HUES48 (cell line): ENCODE results near the gene KIF3B.
"Not testable (repeated sequence)": the region's sequence is repeated elsewhere in the genome, so short reads cannot be mapped to it uniquely, and the experiment has no call there.

Experiments used
- H3K27ac ChIP-seq: one replicate; pipeline ENCODE4 v1.7.0; 2013; ENCODE audit warnings: low read depth, low read length, inconsistent platforms
- H3K27me3 ChIP-seq: 2 replicates; pipeline ENCODE4 v1.6.1; 2013; ENCODE audit warnings: mild to moderate bottlenecking, low read length; ENCODE audit not compliant: control insufficient read depth, insufficient read depth
- H3K36me3 ChIP-seq: 2 replicates; pipeline ENCODE4 v1.6.1; 2013; ENCODE audit warnings: low read length; ENCODE audit not compliant: control insufficient read depth, insufficient read depth
- H3K4me1 ChIP-seq: 2 replicates; pipeline ENCODE4 v1.6.1; 2013; ENCODE audit warnings: mild to moderate bottlenecking, low read length; ENCODE audit not compliant: control insufficient read depth, insufficient read depth
- H3K4me3 ChIP-seq: 2 replicates; pipeline ENCODE4 v1.5.1; 2013; ENCODE audit warnings: mild to moderate bottlenecking, low read depth, low read length
- H3K9ac ChIP-seq: 2 replicates; pipeline ENCODE4 v1.6.1; 2013; ENCODE audit warnings: mild to moderate bottlenecking, low read depth, low read length, moderate library complexity
- H3K9me3 ChIP-seq: 2 replicates; pipeline ENCODE4 v1.6.1; 2013; ENCODE audit warnings: low read length; ENCODE audit not compliant: control insufficient read depth, insufficient read depth

Gene KIF3B

DNA sequence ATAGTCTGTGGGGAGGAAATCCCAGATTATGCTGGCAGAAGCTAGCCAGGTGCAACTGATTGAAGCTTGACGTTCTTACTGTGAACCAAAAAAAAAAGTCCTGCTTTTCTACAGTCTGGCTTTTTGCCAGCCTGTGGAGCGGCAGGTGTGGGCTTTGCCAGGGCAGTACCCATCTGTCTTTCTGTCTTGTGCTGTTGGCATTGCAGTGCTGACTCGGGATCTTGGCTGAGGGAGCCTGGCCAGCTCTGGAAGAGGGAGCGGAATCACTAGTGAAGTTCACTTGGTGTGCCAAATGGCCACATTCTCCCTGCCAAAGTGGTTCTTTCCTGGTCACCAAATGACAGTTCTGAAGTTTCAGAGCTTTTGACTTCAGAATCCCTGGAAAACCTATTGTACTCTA is 5.0 kb downstream of the KIF3B start:
- no peak overlapping the region for H3K9ac ChIP-seq
- H3K9me3 ChIP-seq, result no peaks in the 10 kb centered on the region
- H3K36me3 ChIP-seq, result 0 out of 2 replicates have a peak, but pooled peaks cover 4% of the 10 kb centered on the region
- no peak overlapping the region for H3K4me3 ChIP-seq
- no peak overlapping the region for H3K27ac ChIP-seq
- no peaks in the 10 kb centered on the region for H3K27me3 ChIP-seq
- H3K4me1 ChIP-seq, result no peaks in the 10 kb centered on the region

DNA sequence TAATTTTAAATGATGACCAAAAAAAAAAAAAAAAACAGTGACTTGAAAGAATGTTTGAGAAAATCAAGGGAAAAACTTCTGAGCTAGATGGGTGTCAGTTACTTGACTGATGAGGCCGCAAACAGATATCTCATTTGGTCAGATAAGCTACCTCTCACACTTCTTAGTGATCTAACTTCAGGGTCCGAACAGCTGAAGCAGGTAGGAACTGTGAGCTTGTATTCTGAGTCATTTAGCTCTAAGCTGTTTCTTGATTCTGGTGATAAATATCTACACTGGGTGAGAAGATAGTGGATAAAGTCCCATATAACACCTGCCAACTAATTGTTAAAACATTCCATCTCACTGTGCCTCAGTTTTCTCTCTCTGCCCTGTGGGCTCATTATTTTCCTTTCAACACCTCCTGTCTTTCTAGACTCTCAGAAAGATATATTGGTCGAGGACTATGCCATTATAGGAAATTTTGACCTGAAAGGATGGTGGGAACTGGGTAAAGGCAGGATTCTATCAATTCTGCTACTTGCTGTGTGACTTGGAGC is 7.7 kb downstream of the KIF3B start:
- H3K27ac ChIP-seq, result no peak overlapping the region
- H3K27me3 ChIP-seq, result no peaks in the 10 kb centered on the region
- H3K9ac ChIP-seq, result no peak overlapping the region
- no peak overlapping the region for H3K4me3 ChIP-seq
- H3K4me1 ChIP-seq, result no peaks in the 10 kb centered on the region
- 0 out of 2 replicates have a peak, but pooled peaks cover 4% of the 10 kb centered on the region for H3K36me3 ChIP-seq
- H3K9me3 ChIP-seq, result no peaks in the 10 kb centered on the region

DNA sequence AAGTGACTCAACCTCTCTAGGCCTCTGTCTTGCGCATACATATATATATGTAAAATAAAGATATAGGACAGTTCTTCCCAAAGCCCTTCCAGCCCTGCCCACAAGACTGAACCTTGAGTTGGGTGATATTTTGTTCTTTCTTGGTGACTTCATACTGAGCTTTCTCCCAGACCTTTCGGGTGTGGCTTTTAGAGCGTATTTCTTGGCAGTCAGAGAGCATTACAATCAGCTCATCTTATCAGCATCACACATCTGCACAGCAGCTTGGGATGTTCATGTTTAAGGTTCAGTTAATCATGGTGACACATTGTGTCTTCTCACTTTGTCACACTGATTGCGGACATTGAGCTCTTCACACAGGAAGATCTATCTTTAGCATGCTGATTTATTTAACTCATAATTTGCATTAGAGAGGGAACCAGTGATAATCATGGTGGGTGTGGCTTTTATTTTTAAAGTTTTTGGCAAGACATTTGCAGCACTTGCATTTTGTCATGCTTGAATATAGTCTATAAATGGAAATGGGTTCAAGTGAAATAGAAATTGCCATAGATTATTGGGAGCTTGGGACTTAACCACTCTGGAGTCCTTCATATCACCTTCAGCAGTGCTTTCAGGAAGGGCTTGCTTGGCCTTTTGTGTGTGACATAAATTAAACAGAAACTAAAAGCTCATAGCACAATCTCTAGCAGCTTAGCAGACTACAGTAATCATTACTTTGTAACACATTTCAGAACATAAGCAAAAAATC is 8.3 kb downstream of the KIF3B start:
- H3K36me3 ChIP-seq, result 0 out of 2 replicates have a peak, but pooled peaks cover 4% of the 10 kb centered on the region
- no peaks in the 10 kb centered on the region for H3K4me1 ChIP-seq
- no peak overlapping the region for H3K4me3 ChIP-seq
- H3K27me3 ChIP-seq, result no peaks in the 10 kb centered on the region
- H3K9me3 ChIP-seq, result no peaks in the 10 kb centered on the region
- H3K9ac ChIP-seq, result no peak overlapping the region
- no peak overlapping the region for H3K27ac ChIP-seq

DNA sequence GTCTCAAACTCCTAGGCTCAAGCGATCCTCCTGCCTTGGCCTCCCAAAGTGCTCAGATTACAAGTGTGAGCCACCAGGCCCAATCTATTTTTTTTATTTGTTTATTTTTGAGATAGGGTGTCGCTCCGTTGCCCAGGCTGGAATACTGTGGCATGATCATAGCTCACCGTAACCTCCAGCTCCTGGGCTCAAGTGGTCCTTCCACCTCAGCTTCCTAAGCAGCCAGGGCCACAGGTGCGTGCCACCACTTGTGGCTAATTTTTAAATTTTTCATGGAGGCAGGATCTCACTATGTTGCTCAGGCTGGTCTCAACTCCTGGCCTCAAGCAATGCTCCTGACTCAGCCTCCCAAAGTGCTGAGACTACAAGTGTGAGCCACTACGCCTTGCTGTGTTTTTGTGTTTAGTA is 9.8 kb downstream of the KIF3B start:
- H3K9ac ChIP-seq, result no peak overlapping the region
- H3K36me3 ChIP-seq, result 0 out of 2 replicates have a peak, but pooled peaks cover 4% of the 10 kb centered on the region
- no peak overlapping the region for H3K4me3 ChIP-seq
- no peaks in the 10 kb centered on the region for H3K4me1 ChIP-seq
- no peak overlapping the region for H3K27ac ChIP-seq
- no peaks in the 10 kb centered on the region for H3K27me3 ChIP-seq
- no peaks in the 10 kb centered on the region for H3K9me3 ChIP-seq

DNA sequence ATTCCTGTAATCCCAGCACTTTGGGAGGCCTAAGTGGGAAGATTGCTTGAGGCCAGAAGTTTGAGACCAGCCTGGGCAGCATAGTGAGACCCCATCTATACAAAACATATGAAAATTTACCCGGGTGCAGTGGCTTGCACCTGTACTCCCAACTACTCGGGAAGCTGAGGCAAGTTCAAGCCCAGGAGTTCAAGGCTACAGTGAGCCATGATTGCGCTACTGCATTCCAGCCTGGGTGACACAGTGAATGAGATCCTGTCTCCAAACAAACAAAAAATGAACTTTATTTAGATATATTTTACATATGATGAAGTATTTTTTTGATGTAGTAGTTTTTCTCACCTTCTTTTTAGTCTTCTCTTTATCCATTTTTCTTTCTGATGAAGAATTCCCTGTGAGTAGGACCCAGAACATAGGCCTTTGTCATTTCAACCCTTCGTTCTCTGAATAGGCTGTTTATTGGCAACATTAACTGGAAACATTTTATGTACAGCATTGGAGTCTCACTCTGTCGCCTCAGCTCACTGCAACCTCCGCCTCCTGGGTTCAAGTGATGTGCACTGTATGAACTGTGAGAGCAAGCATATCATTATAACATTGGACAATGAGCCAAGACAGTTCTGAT is 10.9 kb downstream of the KIF3B start:
- Histone ChIP-seq H3K36me3 (0 out of 2 replicates have a peak, but pooled peaks cover 4% of the 10 kb centered on the region), H3K9me3 (no peaks in the 10 kb centered on the region), H3K4me1 (no peaks in the 10 kb centered on the region), H3K27ac (no peak overlapping the region), H3K9ac (no peak overlapping the region), H3K27me3 (no peaks in the 10 kb centered on the region), H3K4me3 (no peak overlapping the region)

DNA sequence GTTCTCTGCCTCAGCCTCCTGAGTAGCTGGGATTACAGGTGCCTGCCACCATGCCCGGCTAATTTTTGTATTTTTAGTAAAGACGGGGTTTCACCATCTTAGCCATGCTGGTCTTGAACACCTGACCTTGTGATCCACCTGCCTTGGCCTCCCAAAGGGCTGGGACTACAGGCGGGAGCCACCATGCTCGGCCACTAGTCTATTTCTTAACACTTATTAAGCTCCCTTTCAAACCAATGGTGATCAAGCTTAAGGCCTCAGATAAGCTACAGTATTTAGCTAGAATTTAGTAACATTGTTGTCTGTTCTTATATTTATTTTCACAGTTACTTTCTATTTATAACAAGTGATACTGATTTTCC is 11.8 kb downstream of the KIF3B start:
- not testable (repeated sequence) for H3K4me3 ChIP-seq, H3K27me3 ChIP-seq, H3K27ac ChIP-seq, H3K4me1 ChIP-seq, H3K9me3 ChIP-seq, H3K9ac ChIP-seq, H3K36me3 ChIP-seq

DNA sequence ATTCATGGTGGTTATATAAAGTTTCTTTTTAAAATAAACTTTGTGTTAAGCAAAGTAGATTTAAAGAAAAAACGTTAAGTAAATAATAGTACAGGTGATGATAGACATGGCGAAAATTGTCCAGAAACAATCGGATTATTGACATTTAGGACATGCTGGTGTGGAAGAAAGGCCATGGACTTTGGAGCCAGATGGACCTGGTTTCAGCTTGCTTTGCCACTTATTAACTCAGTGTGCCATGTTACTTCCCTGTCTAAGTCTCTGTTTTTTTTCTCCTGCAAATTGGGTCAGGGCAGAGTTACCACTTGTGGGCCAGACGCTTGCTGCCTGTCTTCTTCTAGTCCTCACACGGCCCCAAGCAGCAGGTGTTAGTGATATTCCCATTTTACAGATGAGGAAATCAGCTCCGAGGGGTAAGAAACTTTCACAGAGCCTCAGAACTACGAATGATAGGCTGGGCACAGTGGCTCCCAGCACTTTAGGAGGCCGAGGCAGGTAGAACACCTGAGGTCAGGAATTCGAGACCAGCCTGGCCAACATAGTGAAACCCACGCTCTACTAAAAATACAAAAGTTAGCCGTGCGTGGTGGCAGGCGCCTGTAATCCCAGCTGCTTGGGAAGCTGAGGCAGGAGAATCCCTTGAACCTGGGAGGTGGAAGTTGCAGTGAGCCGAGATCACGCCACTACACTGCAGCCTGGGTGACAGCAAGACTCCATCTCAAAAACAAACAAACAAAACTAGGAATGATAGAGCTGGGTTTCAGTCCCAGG is 12.4 kb downstream of the KIF3B start:
- H3K27me3 ChIP-seq, result no peaks in the 10 kb centered on the region
- H3K36me3 ChIP-seq, result 0 out of 2 replicates have a peak, but pooled peaks cover 2% of the 10 kb centered on the region
- H3K4me1 ChIP-seq, result no peaks in the 10 kb centered on the region
- no peak overlapping the region for H3K9ac ChIP-seq
- no peak overlapping the region for H3K27ac ChIP-seq
- no peak overlapping the region for H3K4me3 ChIP-seq
- H3K9me3 ChIP-seq, result no peaks in the 10 kb centered on the region

DNA sequence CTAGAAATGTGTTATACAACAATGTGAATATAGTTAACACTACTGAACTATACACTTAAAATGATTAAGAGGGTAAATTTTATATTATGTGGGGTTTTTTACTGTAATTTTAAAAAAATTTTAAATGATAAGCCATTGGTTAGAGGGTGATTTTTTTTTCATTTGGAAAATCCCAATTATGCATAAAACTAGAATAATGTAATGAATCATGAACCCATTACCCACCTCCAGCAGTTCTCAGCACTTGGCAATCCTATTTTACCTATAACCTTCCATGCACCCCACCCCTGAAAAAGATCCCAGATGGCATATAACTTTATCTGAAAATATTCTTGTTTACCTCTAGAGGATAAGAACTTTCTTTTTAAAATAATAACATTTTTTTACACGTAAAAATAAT is 13.7 kb downstream of the KIF3B start:
- Histone ChIP-seq H3K4me1 (no peaks in the 10 kb centered on the region), H3K36me3 (no peaks in the 10 kb centered on the region), H3K9me3 (no peaks in the 10 kb centered on the region), H3K27ac (no peak overlapping the region), H3K4me3 (no peak overlapping the region), H3K9ac (no peak overlapping the region), H3K27me3 (no peaks in the 10 kb centered on the region)

DNA sequence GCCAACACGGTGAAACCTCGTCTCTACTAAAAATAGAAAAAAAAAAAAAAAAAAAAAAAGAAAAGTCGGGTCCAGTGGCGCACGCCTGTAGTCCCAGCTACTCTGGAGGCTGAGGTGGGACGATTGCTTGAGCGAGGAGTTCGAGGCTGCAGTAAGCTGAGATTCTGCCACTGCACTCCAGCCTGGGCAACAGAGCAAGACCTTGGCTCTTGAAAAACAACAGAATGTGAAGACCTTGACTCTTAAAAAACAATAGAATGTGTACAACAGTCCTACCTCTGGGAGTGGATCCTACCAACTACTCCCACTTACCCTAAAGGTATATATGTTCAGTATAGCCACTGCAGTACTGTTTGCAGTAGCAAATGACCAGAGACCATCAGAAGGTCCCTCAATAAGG is 15.1 kb downstream of the KIF3B start:
- no peak overlapping the region for H3K27ac ChIP-seq

DNA sequence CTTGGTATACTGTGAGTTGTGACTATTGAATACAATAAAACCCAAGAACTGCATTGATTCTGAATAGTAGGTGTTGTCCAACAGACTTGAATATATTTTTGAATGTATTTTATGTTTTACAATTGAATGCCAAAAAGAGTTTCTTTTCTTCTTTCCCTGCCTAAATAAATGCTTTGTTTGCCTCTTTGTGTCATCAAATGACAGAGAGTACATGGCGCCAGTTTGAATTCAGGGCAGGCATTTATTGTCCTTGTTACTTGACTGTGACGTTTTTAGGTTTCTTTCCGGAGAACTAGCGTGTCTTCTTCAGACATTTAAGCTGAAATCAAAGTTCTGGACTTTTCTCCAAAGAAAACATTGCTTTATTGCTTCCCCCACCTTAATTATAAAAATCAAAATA is 16.6 kb downstream of the KIF3B start:
- no peak overlapping the region for H3K27ac ChIP-seq
- no peaks in the 10 kb centered on the region for H3K4me1 ChIP-seq
- no peaks in the 10 kb centered on the region for H3K27me3 ChIP-seq
- no peak overlapping the region for H3K4me3 ChIP-seq
- H3K9me3 ChIP-seq, result no peaks in the 10 kb centered on the region
- H3K36me3 ChIP-seq, result no peaks in the 10 kb centered on the region
- no peak overlapping the region for H3K9ac ChIP-seq

More for the DNA sequence above, 15.1 kb downstream of the KIF3B start:
- H3K27me3 ChIP-seq, result no peaks in the 10 kb centered on the region
- no peaks in the 10 kb centered on the region for H3K36me3 ChIP-seq
- no peaks in the 10 kb centered on the region for H3K9me3 ChIP-seq
- no peak overlapping the region for H3K4me3 ChIP-seq
- H3K9ac ChIP-seq, result no peak overlapping the region
- H3K4me1 ChIP-seq, result no peaks in the 10 kb centered on the region

DNA sequence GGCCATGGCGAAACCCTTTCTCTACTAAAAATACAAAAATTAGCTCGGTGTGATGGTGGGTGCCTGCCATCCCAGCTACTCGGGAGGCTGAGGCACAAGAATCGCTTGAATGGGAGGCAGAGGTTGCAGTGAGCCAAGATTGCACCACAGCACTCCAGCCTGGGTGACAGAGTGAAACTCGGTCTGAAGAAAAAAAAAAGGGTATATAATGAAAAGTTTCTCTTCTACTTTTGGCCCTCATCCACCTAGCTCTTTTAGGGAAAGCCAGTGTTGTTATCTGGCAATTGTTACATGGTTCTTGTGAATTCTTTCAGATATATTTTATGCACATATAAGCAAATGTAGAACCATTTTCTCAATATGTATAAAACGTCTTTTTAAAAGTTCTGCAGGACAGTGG is 19.0 kb downstream of the KIF3B start:
- H3K36me3 ChIP-seq, result no peaks in the 10 kb centered on the region
- no peaks in the 10 kb centered on the region for H3K9me3 ChIP-seq
- H3K4me3 ChIP-seq, result no peak overlapping the region
- no peak overlapping the region for H3K27ac ChIP-seq
- no peaks in the 10 kb centered on the region for H3K27me3 ChIP-seq
- H3K4me1 ChIP-seq, result no peaks in the 10 kb centered on the region
- no peak overlapping the region for H3K9ac ChIP-seq
